K562 (cell line): ENCODE data around the gene BBC3. TPM values are rescaled to one million over a fixed set of nuclear protein-coding genes. Genes with fewer than 3 reads are reported as not detected.

Source experiments
- ATF1 ChIP-seq, 2 experiments: fragments of 450-650 bp in 1 of 2; IDR thresholded peaks; 2 replicates each; pipeline ENCODE4 v1.6.1; 2016; ENCODE audit warnings: missing compliant biosample characterization in 1 of 2, missing genetic modification characterization in 1 of 2
- CBX5 ChIP-seq: IDR thresholded peaks from 2 replicates; pipeline ENCODE4 v1.6.1; 2014; ENCODE audit warnings: low read depth, borderline replicate concordance
- ETV1 ChIP-seq: fragments of 450-650 bp; conservative IDR thresholded peaks from 2 replicates; pipeline ENCODE4 v1.6.1; 2016; ENCODE audit warnings: missing genetic modification characterization, control low read depth, low read depth, missing compliant biosample characterization
- HMGXB4 ChIP-seq: sonication (generic); formaldehyde crosslinking; IDR thresholded peaks from 2 replicates; pipeline ENCODE4 v1.8.1; 2023; ENCODE audit warnings: mild to moderate bottlenecking, missing genetic modification reagents
- HNRNPL ChIP-seq: fragments of 200-400 bp; formaldehyde crosslinking; IDR thresholded peaks from 2 replicates; pipeline ENCODE4 v1.6.1; 2017; ENCODE audit warnings: low read depth, mild to moderate bottlenecking, low read length
- IRF1 ChIP-seq: sonication (generic); formaldehyde crosslinking; IDR thresholded peaks from 2 replicates; pipeline ENCODE4 v1.8.0; 2022; ENCODE audit warnings: missing genetic modification reagents, mild to moderate bottlenecking, borderline replicate concordance
- MCM7 ChIP-seq, 2 experiments: fragments of 450-650 bp; IDR thresholded peaks; 2 replicates each; pipeline ENCODE4 v1.6.1; 2016 to 2018
- NUFIP1 ChIP-seq: fragments of 450-650 bp; IDR thresholded peaks from 2 replicates; pipeline ENCODE4 v1.6.1; 2018; ENCODE audit not compliant: partially characterized antibody
- POLR3G ChIP-seq: IDR thresholded peaks from 2 replicates; pipeline ENCODE4 v1.6.1; 2011; ENCODE audit not compliant: insufficient read length, insufficient replicate concordance; ENCODE audit errors: extremely low read depth
- RBFOX2 ChIP-seq: fragments of 200-400 bp; formaldehyde crosslinking; IDR thresholded peaks from 2 replicates; pipeline ENCODE4 v1.6.1; 2017; ENCODE audit warnings: low read depth, mild to moderate bottlenecking, low read length, moderate library complexity
- RFX5 ChIP-seq: IDR thresholded peaks from 2 replicates; pipeline ENCODE4 v1.6.1; 2011; ENCODE audit warnings: low read depth, mild to moderate bottlenecking, improper control_type of control experiment, low read length
- SMAD4 ChIP-seq: fragments of 250-450 bp; sonication (Bioruptor Pico); conservative IDR thresholded peaks from 2 replicates; pipeline ENCODE4 v1.8.0; 2021; ENCODE audit warnings: inconsistent platforms, mild to moderate bottlenecking, moderate library complexity
- SMARCC2 ChIP-seq: fragments of 450-650 bp; IDR thresholded peaks from 2 replicates; pipeline ENCODE4 v1.6.1; 2017; ENCODE audit warnings: antibody characterized with exemption, moderate library complexity, mild to moderate bottlenecking, low read depth
- SMC3 ChIP-seq: conservative IDR thresholded peaks from 2 replicates; pipeline ENCODE4 v1.6.1; 2011; ENCODE audit warnings: low read depth, low read length, improper control_type of control experiment; ENCODE audit not compliant: insufficient read depth
- STAT5B ChIP-seq: fragments of 250-450 bp; sonication (Bioruptor Pico); IDR thresholded peaks from 2 replicates; pipeline ENCODE4 v1.8.0; 2021; ENCODE audit warnings: mild to moderate bottlenecking, inconsistent platforms
- TBP ChIP-seq: optimal IDR thresholded peaks from 2 replicates; pipeline ENCODE3; 2011; ENCODE audit warnings: low read depth, low read length, improper control_type of control experiment
- TCF3 ChIP-seq: sonication (generic); formaldehyde crosslinking; IDR thresholded peaks from 2 replicates; pipeline ENCODE4 v1.4.0; 2020; ENCODE audit warnings: mild to moderate bottlenecking, missing genetic modification reagents
- TFAM ChIP-seq: fragments of 250-450 bp; sonication (Bioruptor Pico); conservative IDR thresholded peaks from 2 replicates; pipeline ENCODE4 v1.5.0; 2021; ENCODE audit warnings: mild to moderate bottlenecking, moderate library complexity
- ZFP30 ChIP-seq: fragments of 250-450 bp; sonication (Bioruptor Pico); IDR thresholded peaks from 2 replicates; pipeline ENCODE4 v1.8.0; 2022; ENCODE audit warnings: moderate library complexity, mild to moderate bottlenecking, inconsistent platforms, borderline replicate concordance
- ZNF263 ChIP-seq: sonication (generic); formaldehyde crosslinking; IDR thresholded peaks from 2 replicates; pipeline ENCODE4 v1.8.0; 2022; ENCODE audit warnings: mild to moderate bottlenecking, missing genetic modification reagents, borderline replicate concordance
- ZNF444 ChIP-seq: fragments of 250-450 bp; sonication (Bioruptor Pico); IDR thresholded peaks from 2 replicates; pipeline ENCODE4 v1.4.0; 2020; ENCODE audit warnings: mild to moderate bottlenecking, moderate library complexity
- ZNF551 ChIP-seq: fragments of 250-450 bp; sonication (Bioruptor Pico); IDR thresholded peaks from 2 replicates; pipeline ENCODE4 v1.5.0; 2021; ENCODE audit warnings: mild to moderate bottlenecking, moderate library complexity
- ZNF75A ChIP-seq: fragments of 450-650 bp; formaldehyde crosslinking; IDR thresholded peaks from 2 replicates; pipeline ENCODE4 v1.4.0; 2020; ENCODE audit warnings: mild to moderate bottlenecking
- polyA plus RNA-seq, 8 experiments: library from polyadenylated mRNA; depleted of rRNA in 4 of 8; stranded (reverse) in 5 of 8; unstranded in 3 of 8; fragments of >200 nt; fragmentation: Nextera tagmentation in 2 of 8; fragmentation: Illumina TruSeq in 1 of 8; extraction: Ambion mirVana in 2 of 8; extraction: Trizol in 1 of 8; gene quantifications; 2 replicates each; pipeline versions ENCODE4 v1.2.1 to v1.2.3, GENCODE V29; 2011 to 2014; ENCODE audit warnings: inconsistent platforms in 1 of 8, missing spikeins in 1 of 8
- total RNA-seq, 7 experiments: library from RNA; depleted of rRNA in 6 of 7; stranded (reverse); fragments of >200 nt in 6 of 7; fragmentation: Illumina TruSeq in 2 of 7; extraction: Trizol in 2 of 7; gene quantifications; 2 replicates each; pipeline versions ENCODE4 v1.2.1 to v1.2.3, GENCODE V29; 2011 to 2021; ENCODE audit warnings: low replicate concordance in 1 of 7
- TF ChIP-seq, protein P1 (sequence below): fragments of 250-450 bp; sonication (Bioruptor Pico); IDR thresholded peaks from 2 replicates; pipeline ENCODE4 v1.4.0; 2020; ENCODE audit warnings: mild to moderate bottlenecking, moderate library complexity, borderline replicate concordance

Gene BBC3
- total and polyA plus RNA-seq, 9 of the 15 experiments (the other 6 are each of a cell fraction or from before 2014, with no cell fraction given), result 0.15 to 30.7 (median 4.8) TPM

- TF ChIP-seq HMGXB4 (CRISPR knock-in tag) (peak; percentile 29), TBP (no peak), CBX5 (no peak; the same call in 1 of the 2 replicates), ATF1 (CRISPR knock-in tag; IDR thresholded peaks at IDR 0.05) (no peak), ATF1 (tag; IDR thresholded peaks at IDR 0.05) (no peak), TFAM (CRISPR knock-in tag) (no peak), ETV1 (tag) (no peak), ZNF551 (CRISPR knock-in tag) (no peak), HNRNPL (0 out of 2 replicates have a peak, but pooled peaks have one; percentile 26), TCF3 (CRISPR knock-in tag) (no peak), ZNF263 (CRISPR knock-in tag) (no peak), MCM7 (IDR thresholded peaks at IDR 0.05) (0 out of 4 replicates have a peak, but pooled peaks of 1 of the 2 experiments have one; percentile 15), POLR3G (no peak), SMAD4 (CRISPR knock-in tag) (no peak; the same call in none of the 2 replicates), ZNF444 (CRISPR knock-in tag) (no peak), STAT5B (no peak), RBFOX2 (peak; percentile 84), RFX5 (no peak), NUFIP1 (no peak), ZNF75A (no peak), ZFP30 (no peak), IRF1 (CRISPR knock-in tag) (no peak), SMC3 (0 out of 2 replicates have a peak, but pooled peaks have one; percentile 30), SMARCC2 (no peak)
- TF ChIP-seq, protein P1, sequence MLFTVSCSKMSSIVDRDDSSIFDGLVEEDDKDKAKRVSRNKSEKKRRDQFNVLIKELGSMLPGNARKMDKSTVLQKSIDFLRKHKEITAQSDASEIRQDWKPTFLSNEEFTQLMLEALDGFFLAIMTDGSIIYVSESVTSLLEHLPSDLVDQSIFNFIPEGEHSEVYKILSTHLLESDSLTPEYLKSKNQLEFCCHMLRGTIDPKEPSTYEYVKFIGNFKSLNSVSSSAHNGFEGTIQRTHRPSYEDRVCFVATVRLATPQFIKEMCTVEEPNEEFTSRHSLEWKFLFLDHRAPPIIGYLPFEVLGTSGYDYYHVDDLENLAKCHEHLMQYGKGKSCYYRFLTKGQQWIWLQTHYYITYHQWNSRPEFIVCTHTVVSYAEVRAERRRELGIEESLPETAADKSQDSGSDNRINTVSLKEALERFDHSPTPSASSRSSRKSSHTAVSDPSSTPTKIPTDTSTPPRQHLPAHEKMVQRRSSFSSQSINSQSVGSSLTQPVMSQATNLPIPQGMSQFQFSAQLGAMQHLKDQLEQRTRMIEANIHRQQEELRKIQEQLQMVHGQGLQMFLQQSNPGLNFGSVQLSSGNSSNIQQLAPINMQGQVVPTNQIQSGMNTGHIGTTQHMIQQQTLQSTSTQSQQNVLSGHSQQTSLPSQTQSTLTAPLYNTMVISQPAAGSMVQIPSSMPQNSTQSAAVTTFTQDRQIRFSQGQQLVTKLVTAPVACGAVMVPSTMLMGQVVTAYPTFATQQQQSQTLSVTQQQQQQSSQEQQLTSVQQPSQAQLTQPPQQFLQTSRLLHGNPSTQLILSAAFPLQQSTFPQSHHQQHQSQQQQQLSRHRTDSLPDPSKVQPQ, result no peak
Measured at GRCh38 chr19:47230054-47230920, 712 bp downstream of the BBC3 start (continued).
